ENCODE results near the gene FAM131B. TPM values are rescaled to one million over a fixed set of nuclear protein-coding genes. Genes with fewer than 3 reads are reported as not detected.

FAM131B gene
- total RNA-seq, 1 experiment from 2014 or later: 17.3 TPM

DNA sequence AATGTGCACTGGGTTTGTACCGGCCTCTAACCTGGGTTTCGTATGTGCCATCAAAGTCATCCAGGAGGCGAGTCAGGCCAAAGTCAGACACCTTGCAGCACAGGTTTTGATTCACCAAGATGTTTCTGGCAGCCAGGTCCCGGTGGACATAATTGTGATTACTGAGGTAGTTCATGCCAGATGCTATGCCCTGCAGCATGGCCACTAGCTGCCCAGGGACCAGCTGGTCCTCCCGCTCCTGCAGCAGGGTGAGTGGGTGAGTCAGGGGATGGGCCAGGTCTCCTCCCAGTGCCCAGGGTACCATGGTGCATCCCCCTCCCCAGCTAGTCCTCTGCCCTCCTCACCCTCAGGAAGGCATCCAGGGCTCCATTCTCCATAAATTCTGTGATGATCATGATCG lies 32.3 kb upstream of the FAM131B start:
- H3K27me3 Mint-ChIP-seq (ENCODE audit: low read depth): peaks cover 2% of the 10 kb centered on the region
- Histone ChIP-seq H3K9ac (ENCODE audit: extremely low read depth, insufficient read length, low read length) (no peak overlapping the region), H2AFZ (ENCODE audit: low read length) (no peak overlapping the region), H4K20me1 (ENCODE audit: control insufficient read depth, insufficient read depth, insufficient read length) (no peaks in the 10 kb centered on the region), H3K23ac (ENCODE audit: insufficient read length, low read depth, low read length) (no peak overlapping the region), H3T11ph (ENCODE audit: low read length) (no peak overlapping the region), H3K4me2 (ENCODE audit: insufficient read depth, insufficient read length, low read length) (no peak overlapping the region), H3K4ac (ENCODE audit: low read depth, low read length) (no peak overlapping the region), H3K79me1 (ENCODE audit: insufficient read depth, low read depth, low read length, poor library complexity, severe bottlenecking) (no peaks in the 10 kb centered on the region), H3K27me3 (ENCODE audit: insufficient read depth, low read length) (no peaks in the 10 kb centered on the region), H3K9me3 (ENCODE audit: control insufficient read depth, low read depth, low read length) (no peaks in the 10 kb centered on the region), H3K23me2 (ENCODE audit: insufficient read length, low read depth, low read length, poor library complexity, severe bottlenecking) (no peaks in the 10 kb centered on the region), H2BK15ac (ENCODE audit: low read depth, low read length) (no peak overlapping the region), H3K27ac (ENCODE audit: insufficient read length, low read depth, low read length) (no peak overlapping the region), H3K18ac (ENCODE audit: insufficient read length, low read depth, low read length) (no peak overlapping the region), H2AK5ac (ENCODE audit: insufficient read length, low read length) (no peak overlapping the region), H4K8ac (replicated peaks; ENCODE audit: insufficient read length, low read depth, low read length) (no peak overlapping the region), H4K5ac (ENCODE audit: insufficient read length, low read depth, low read length) (no peak overlapping the region), H2BK5ac (ENCODE audit: insufficient read length, low read length) (no peak overlapping the region), H4K91ac (ENCODE audit: insufficient read length, low read depth, low read length) (no peak overlapping the region), H2BK20ac (ENCODE audit: low read depth, low read length, poor library complexity, severe bottlenecking) (no peak overlapping the region), H3K14ac (ENCODE audit: insufficient read depth, low read length) (no peak overlapping the region), H2BK12ac (ENCODE audit: insufficient read length, low read depth, low read length) (no peak overlapping the region), H3K4me1 (ENCODE audit: insufficient read depth, low read length) (no peaks in the 10 kb centered on the region), H2BK120ac (ENCODE audit: low read depth, low read length, poor library complexity, severe bottlenecking) (no peak overlapping the region), H3K79me2 (ENCODE audit: insufficient read depth, low read length) (no peaks in the 10 kb centered on the region), H3K56ac (ENCODE audit: insufficient read length, low read depth, low read length) (no peak overlapping the region)
- WGBS (ENCODE audit: extremely low coverage, insufficient read length, low lambda C conversion rate): no CpG with 5 or more reads among the region's 6 CpGs
- H3K4me1 Mint-ChIP-seq: peaks cover 0 to 4% of the 10 kb centered on the region in 2 experiments; a peak in 3 of 4 replicates
- TF ChIP-seq, protein P1, sequence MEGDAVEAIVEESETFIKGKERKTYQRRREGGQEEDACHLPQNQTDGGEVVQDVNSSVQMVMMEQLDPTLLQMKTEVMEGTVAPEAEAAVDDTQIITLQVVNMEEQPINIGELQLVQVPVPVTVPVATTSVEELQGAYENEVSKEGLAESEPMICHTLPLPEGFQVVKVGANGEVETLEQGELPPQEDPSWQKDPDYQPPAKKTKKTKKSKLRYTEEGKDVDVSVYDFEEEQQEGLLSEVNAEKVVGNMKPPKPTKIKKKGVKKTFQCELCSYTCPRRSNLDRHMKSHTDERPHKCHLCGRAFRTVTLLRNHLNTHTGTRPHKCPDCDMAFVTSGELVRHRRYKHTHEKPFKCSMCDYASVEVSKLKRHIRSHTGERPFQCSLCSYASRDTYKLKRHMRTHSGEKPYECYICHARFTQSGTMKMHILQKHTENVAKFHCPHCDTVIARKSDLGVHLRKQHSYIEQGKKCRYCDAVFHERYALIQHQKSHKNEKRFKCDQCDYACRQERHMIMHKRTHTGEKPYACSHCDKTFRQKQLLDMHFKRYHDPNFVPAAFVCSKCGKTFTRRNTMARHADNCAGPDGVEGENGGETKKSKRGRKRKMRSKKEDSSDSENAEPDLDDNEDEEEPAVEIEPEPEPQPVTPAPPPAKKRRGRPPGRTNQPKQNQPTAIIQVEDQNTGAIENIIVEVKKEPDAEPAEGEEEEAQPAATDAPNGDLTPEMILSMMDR (conservative IDR thresholded peaks at IDR 0.05): no peak
- DNase-seq: no peak
- H3K9me3 Mint-ChIP-seq: no peaks in the 10 kb centered on the region
- H3K4me3 Mint-ChIP-seq: no peak overlapping the region
- H3K27ac Mint-ChIP-seq: no peak overlapping the region
- peaks cover 65 to 96% (median 95%) of the 10 kb centered on the region in 3 experiments for H3K36me3 Mint-ChIP-seq (ENCODE audit: insufficient read depth in 1 of 3, low read depth in 3 of 3)
